NCI-H526 (cell line): Measurements from ENCODE around the gene ATXN7L3.

Source experiments
- DNase-seq, 2 experiments: peaks; one replicate each; lab custom pipeline; 2025; lab: John Stamatoyannopoulos, UW

The ATXN7L3 gene

GRCh38 chr17:44200478-44201155, 933 bp upstream of the ATXN7L3 start:
- DNase-seq: peak in 1 of 2 experiments; percentile 67

- peak in 1 of 2 experiments; percentile 79 for DNase-seq
These were observed 747 bp downstream of the ATXN7L3 start for GRCh38 chr17:44198721-44199552.

DNA sequence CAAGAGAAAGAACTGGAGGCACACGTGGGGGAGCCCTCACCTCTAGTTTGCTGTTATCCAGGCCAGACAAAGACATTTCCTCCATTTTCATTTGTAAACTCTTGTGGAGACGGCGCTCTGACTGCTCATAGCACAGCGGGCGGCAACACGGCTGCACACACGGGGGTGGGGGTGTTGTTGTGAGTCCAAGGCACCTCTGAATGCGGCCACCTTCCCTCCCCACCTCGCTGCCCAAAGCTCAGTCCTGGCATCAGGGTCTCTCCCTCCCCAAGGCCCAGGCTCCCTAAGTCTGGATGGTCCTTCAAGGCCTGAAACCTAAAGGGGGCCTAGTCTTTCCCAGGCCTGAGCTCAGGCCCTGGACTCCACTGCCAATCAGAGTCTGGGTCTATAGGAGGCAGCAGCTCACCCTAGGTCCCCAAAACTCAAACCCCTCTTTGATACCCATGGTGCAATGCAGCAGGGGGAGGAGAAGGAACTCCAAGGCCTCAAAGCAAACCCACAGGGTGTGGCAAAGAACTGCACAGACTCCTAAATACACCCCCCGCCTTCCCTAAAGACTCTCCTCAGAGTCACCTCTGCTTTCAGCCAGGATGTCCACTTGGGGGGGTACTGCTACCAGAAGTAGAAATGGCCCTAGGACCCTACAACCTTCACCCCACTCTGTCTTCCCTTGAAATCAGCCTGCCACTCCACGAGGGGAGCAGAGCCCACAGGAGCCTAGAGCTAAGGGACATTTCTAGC, 1.5 kb downstream of the ATXN7L3 start:
- DNase-seq: peak; percentile 18 to 51

- DNase-seq: no peak
These were observed 2.6 kb downstream of the ATXN7L3 start for GRCh38 chr17:44197107-44197506.

DNA sequence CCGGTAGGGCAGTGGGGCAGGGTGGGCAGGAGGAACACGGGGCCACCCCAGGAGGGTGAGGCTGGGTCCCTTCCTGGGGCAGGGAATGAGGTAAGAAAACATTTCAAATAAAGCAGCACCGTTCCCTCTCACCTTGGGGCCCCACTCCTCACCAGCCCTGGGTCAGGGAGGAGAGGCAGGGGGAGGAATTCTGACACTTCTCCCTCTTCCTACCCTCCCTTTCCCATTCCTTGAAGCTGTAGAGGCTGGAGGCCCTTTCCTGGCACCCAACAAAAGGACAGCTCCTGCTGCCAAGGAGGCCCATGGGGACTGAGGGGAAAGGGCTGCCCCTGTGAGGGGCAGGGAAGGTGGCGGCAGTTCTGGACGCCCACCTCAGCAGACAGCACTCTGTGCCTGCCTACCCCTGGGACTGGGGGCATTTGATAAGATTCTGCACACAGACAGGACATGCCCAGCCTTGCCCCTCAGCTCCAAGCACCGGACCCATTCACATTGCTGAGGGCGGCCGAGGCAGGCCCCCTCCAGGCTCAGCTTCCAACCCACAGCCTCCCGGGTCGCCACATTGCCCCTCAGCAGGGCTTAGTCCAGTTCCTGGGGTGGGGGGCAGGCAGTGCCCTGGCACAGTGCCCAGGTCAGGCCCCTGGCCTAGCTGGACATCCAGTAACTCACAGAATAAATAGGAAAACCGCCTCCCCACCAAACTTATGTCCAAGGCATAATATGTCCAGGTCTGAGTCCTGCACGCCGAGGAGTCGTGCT, 6.2 kb downstream of the ATXN7L3 start:
- DNase-seq: no peak

- DNase-seq: no peak
These were observed 6.9 kb downstream of the ATXN7L3 start for GRCh38 chr17:44192750-44193149.

- DNase-seq: no peak
These were observed 7.7 kb downstream of the ATXN7L3 start for GRCh38 chr17:44191941-44192496.

GRCh38 chr17:44191369-44191768, 8.3 kb downstream of the ATXN7L3 start:
- no peak for DNase-seq

DNA sequence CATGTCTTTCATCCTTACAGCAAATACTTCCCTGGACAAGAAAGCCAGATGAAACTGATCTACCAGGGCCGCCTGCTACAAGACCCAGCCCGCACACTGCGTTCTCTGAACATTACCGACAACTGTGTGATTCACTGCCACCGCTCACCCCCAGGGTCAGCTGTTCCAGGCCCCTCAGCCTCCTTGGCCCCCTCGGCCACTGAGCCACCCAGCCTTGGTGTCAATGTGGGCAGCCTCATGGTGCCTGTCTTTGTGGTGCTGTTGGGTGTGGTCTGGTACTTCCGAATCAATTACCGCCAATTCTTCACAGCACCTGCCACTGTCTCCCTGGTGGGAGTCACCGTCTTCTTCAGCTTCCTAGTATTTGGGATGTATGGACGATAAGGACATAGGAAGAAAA, 9.2 kb downstream of the ATXN7L3 start:
- DNase-seq: no peak

- DNase-seq: no peak
These were observed 10.9 kb downstream of the ATXN7L3 start for GRCh38 chr17:44188576-44189403.

- no peak for DNase-seq
These were observed 12.4 kb downstream of the ATXN7L3 start for GRCh38 chr17:44187131-44187899.

DNA sequence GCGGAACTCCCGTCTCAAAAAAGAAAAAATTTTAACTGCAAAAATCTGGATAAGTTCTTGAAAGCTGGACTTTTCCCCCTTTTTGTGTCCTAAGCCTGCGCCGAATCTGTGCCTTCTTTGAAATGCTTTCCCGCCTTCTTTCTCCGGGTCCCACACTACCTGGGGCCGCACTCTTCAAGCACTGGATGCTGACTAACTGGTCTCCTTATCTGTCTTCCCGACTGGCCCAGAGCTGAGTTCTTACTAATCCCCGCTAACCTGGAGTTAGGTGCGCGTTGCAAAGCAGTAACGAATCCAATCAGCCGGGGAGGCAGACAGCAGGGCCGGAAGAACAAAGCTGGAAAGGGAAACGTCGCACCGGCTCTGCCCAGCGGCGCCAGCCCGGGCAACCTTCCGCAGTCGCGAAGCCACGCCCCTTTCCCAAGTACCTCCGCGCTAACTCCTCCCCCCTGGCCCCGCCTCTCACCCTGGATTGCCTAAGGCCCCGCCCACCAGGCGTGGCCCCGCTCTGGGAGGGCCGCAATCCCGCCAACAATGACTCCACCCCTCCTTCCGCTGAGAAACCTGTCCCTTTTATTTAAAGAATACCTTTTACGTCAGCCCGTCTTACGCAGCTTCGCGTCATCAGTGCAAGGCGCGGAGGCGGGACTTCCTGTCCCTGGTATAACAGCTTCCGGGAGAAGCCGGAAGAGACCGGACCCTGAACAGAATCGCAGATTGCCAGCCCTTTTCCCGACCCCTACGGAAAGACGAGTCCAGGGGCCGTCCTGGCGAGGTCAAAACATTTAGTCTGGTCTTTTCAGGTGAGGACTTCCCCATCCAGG, 13.2 kb downstream of the ATXN7L3 start, which contains the start of gene TMUB2:
Gene TMUB2, plus strand, starts transcription at position 666 of the 824 bp plus-strand sequence. CDS start 737 bp downstream, outside the sequence.
- DNase-seq: peak; percentile 98 to 100

DNA sequence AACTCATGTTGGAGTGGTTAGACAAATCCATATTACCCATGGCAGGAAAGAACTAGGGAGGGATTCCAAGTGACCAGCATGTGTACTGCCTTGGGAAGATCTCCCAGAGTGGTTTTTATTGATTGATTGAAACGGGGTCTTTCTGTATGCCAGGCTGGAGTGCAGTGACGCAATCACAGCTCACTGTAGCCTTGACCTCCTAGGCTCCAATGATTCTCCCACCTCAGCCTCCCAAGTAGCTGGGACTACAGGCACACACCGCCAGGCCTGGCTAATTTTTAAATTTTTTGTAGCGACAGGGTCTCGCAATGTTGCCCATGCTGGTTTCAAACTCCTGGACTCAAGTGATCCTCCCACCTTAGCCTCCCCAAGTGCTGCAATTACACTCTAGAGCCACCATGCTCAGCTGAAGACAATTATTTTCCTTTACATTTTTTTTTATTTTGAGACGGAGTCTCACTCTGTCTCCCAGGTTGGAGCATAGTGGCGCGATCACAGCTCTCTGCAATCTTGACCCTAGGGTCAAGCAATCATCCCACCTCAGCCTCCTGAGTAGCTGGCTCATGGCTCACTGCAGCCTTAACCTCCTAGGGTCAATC, 15.4 kb downstream of the ATXN7L3 start:
- no peak for DNase-seq

DNA sequence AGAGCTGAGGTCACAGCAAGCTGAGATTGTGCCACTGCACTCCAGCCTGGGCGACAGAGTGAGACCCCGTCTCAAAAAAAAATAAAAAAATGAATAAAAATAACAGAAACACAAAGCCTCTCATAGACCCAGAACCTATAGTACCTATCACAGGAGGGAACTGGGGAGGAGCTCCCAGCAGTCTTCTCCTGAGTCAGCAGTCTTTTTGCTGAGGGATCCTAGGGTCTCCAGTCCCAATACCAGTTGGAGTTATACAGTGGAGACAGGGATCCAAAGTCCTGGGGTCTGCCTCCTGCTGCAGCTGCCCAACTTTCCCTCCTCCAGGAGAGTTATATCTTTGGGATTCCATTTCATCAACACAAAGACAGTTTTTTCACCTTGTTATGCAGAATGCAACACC, 16.7 kb downstream of the ATXN7L3 start:
- no peak for DNase-seq

DNA sequence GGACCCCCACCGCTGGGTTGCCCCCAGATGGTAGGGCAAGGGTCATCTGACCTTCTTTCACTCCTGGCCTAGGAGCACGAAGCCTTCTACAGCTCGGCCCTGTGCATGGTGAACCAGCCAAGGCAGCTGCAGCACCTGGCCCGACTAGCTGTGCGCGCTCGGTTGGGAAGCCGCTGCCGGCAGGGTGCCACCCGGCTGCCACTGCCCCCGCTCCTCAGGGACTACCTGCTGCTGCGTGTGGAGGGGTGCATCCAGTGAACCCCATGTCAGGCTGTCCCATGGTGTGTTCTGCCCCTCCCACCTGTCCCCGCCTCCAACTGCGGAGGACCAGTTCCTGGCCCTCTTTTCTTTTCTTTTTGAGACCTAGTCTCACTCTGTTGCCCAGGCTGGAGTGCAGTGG, 21.6 kb downstream of the ATXN7L3 start:
- no peak for DNase-seq

DNA sequence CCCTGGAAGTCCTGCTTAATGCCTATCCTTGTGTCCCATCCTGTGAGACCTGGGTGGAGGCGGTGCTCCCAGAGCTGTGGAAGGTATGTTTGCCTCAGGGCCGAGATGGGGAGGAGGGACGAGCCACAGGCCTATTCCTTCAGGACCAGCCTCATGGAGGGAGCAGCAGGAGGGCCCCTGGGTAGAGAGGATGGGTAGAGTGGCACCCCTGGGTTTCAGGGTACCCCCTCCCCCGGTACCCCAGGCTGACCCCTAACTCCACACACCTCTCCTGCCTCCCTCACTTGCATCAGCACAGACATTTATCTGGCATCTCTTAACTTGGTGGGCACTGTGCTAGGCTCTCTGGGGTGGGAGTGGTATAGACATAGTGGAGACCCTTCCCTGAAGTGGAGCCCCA, 22.0 kb downstream of the ATXN7L3 start:
- no peak for DNase-seq

DNA sequence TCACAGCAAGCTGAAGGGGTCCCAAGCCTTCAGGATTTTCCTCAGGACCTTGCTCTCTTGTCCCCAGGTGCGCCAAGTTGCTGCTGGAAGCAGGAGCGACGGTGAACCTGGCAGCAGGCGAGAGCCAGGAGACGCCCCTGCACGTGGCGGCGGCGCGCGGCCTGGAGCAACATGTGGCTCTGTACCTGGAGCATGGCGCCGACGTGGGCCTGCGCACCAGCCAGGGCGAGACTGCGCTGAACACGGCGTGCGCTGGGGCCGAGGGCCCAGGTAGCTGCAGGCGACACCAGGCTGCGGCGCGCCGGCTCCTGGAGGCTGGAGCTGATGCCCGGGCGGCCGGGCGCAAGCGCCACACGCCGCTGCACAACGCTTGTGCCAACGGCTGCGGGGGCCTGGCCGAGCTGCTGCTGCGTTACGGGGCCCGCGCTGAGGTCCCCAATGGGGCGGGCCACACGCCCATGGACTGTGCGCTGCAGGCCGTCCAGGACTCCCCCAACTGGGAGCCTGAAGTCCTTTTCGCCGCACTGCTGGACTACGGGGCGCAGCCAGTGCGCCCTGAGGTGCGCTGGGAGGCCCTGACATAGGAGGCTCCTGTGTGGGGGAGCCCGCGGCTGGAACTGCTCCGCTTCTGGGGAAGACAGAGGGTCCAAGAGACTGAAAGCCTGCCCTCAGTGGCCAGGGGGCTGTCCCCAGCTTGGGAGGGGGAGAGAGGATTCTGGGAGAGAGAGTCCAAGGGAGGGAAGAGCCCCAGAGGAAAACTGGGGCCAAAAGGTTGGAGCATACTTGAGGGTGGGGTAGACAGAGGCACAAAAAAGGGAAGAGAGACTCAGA, 22.8 kb downstream of the ATXN7L3 start:
- DNase-seq: no peak

GRCh38 chr17:44176257-44176656, 23.4 kb downstream of the ATXN7L3 start:
- no peak for DNase-seq
